Stimulated activated CD4-positive, alpha-beta T cell treated with anti-CD3 and anti-CD28 coated beads, Interleukin-1b, Interleukin-23, amount 100 ng/mL, for 4 hours (primary cell): ENCODE data around the gene GPR158.

Experiments
- DNase-seq, 2 donors: peaks; one replicate each; pipeline ENCODE4 v3.0.0-alpha.2; 2020; ENCODE audit warnings: low read depth in 2 of 2

The GPR158 gene

GRCh38 chr10:25398680-25399079 is 223.9 kb downstream of the GPR158 start:
- no peak for DNase-seq

DNA sequence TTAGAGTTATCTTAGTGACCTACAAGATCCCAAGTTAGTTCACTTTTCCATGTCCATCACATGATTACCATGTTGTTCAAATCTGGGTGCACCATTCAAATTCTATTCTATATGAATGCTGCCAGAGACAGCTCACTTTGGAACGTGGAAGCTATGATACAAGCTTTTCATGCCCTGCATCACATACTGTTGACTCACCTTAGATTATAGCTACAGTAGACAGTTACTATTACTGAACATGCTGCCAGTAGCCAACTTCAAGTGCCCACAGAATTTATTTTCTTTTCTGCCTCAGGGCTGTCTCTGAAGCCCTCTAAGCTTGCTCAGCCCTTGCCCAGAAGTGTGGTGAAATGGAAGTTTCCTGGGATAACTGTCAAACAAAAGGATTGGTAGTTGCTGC is 231.1 kb downstream of the GPR158 start:
- DNase-seq = no peak

DNA sequence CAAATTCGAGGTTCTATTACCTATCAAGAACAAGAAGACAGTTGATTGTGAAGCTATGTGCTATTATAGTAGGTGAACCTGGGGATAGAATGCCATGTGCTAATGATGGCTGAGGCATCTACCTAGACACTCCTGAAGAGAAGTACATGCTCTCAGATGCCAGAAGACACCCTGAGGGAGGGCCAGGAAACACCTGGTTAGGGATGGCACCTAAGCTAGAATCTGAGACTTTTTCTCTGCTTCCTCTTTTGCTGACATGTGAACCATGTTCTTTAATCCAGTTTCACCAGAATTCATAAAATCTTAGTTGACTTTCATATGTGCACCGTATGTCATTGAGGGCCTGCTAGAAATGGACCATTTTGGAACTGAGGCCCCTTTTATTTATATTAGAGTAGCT is 242.8 kb downstream of the GPR158 start:
- no peak for DNase-seq

DNA sequence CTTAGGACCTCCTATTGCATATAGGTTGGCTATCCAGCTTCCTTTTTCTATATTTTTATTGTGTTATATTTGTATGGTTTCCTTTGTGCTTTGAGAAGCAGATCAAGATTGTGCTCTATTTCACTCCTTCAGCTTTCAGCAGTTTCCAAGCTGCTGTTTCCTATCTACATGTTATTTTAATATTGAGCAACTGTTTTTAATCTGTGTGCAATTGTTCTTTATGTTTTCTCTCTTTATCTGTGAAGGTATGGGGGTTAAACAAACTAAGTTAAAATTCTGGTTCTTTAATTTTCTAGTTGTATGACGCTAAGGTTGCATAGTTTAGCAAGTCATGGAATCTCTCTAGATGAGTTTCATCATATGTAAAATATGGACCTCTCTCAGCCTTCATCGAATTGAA is 251.0 kb downstream of the GPR158 start:
- no peak for DNase-seq

GRCh38 chr10:25436431-25436830 is 261.6 kb downstream of the GPR158 start:
- no peak for DNase-seq

- no peak for DNase-seq
Observed at GRCh38 chr10:25441270-25441669, 266.5 kb downstream of the GPR158 start.

DNA sequence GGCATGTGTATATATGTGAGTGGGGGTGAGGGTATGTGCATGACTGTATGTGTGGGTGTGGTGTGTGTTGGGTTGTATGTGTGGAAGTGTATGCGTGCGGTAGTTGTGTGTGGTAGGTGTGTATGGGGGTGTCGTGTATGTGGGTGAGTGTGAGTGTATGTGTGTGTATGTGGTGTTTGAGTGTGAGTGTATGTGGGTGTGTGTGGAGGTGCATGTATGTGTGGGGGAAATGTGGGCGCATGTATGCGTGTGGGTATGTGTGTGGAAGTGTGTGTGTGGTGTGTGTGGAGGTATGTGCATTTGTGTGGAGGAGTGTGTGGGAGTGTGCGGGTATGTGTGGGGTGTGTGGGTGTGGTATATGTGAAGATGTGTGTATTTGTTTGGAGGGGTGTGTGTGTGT is 269.5 kb downstream of the GPR158 start:
- DNase-seq = no peak

- DNase-seq = no peak
Observed at GRCh38 chr10:25451401-25451800, 276.6 kb downstream of the GPR158 start.

GRCh38 chr10:25453619-25454018 is 278.8 kb downstream of the GPR158 start:
- no peak for DNase-seq

GRCh38 chr10:25455980-25456567 is 281.3 kb downstream of the GPR158 start:
- no peak for DNase-seq

DNA sequence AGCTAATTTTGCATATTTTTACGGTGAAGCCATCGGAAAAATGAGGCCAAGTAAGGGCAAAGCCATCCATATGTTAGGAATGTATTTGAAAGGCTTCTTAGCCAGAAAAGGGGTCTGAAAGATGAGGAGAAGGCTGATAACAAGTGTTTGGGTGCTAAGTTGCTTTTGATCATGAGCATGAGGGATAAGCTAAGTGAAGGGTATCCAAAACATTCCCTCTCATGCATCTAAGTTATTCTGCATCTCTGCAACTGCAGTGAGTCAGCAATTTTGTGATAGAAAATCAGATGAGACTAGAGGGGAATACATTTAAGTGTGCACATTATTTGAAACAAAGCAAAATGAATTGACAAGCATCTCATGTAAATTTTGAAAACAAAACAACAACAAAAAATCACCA is 282.8 kb downstream of the GPR158 start:
- no peak for DNase-seq

DNA sequence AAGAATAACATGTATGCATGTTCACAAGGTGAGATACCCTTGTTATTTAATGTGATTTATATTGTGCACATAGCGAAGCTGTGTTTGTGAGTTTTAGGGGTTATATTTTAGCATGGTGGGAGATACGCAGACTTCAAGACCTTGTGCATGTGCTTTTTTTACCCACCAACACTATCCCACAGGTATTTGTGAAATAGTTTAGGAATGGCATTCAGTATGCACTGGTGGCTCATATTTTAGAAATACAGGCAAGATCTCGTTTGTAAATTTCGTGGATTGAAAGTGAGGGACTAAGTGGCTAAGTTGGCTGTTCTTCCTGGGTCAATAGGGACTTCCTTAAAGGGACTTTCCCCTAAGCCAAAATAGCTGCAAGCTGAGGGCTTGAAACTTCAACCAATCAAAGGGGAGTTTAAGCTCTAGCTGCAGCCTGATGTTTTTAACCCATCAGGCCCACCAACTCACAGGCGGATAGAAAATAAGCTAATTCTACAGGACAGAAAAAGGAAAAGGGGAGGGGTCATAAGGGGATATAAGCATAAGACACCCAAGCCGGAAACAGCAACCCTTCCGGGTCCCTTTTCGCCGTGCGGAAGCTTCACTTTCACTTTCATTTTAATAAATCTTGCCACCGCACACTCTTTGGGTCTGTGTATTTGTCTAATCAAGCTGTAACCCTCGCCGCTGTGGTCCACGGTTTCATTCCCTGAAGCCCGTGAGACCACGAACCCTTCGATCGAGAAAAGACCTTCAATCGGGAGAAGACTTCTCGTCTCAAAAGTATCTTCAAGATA is 291.0 kb downstream of the GPR158 start:
- no peak for DNase-seq

DNA sequence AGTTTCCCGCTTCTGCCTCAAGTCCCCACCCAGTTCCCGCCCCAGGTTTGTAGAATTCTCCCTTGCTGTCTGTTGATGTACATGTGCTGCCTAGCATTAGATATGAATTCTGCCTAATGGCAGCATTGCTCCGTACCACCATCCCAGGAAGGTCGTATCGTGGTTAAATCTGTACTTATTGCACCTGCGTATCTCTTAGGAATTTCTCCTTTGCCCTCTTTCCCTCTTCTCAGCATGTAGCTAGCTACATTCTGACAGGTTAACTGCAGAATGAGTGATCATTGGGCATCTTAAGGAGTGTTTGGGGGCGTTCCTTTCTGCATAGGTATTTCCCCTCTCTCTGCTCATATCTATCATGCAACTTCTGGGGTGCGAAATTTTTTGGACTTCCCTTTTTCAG is 293.1 kb downstream of the GPR158 start:
- DNase-seq = no peak

DNA sequence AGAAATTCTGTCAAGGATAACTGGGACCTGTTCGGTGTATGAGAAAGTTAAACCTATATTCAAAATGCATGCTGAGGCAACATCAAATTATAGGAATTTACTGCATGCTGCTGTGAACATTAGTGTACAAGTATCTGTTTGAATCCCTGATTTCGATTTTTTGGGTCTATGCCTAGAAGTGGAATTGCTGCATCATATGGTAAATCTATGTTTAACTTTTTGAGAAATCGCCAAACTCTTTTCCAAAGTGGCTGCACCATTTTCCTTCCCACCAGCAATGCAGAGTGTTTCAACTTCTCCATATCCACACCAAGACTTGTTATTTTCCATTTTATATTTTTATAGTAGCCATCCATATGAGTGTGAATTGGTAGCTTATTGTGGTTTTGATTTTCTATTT is 306.7 kb downstream of the GPR158 start:
- no peak for DNase-seq

DNA sequence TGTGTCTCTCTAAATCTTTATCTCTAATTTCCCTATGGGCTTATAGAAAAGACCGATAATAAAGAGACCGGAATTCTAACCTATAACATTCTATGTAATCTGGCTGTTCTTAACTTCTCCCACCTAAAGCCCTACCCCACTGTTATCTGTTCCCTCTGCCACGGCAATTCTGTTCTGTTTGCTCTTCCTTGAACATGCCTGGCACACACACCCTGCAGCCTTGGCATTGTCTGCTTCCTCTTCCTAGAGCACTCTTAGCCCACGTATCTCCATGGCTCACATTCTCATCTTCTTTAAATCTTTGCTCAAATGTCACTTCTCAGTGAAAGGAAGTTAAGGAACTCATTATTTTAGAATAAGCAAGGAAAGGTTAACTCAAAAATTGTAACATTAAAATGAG is 309.2 kb downstream of the GPR158 start:
- no peak for DNase-seq

DNA sequence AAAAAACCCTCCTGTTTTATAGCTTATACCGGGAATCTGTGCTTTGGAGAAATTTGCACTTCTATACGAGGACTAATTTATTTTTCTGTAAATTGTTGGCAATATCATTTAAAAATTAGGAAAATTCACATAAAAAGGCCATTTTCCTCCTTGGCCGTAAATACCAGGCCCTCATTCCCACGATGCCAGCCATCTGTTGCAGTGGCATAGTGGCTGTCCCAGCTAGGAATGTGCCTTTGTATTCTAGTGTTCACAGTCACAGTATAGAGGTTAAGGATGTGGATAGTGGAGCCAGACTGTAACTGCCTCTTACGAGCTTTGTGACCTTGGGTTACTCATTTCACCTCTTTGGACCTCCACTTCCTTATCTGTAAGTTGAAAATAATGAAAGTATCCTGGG is 312.5 kb downstream of the GPR158 start:
- no peak for DNase-seq

- no peak for DNase-seq
Observed at GRCh38 chr10:25492040-25492439, 317.2 kb downstream of the GPR158 start.

GRCh38 chr10:25492680-25493079 is 317.9 kb downstream of the GPR158 start:
- no peak for DNase-seq

GRCh38 chr10:25493122-25493893 is 318.5 kb downstream of the GPR158 start:
- DNase-seq = no peak

DNA sequence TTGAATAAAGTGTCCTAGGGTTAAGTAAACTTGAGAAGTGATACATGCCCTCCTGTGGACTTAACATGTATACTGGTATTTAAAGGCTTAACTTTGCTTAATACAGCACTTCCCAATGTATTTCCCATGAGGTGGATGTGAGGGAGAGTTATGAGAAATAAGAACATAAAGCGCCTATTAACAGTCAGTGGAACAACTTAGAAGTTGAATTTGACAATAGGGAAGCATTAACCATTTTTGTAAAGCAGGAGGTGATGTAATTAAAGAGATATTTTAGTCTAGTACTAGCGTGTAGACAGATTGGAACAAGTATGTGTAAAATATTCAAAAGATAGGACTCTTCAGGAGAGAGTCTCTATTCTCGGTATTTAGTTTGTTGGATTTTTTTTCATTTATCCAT is 322.4 kb downstream of the GPR158 start:
- DNase-seq = no peak

DNA sequence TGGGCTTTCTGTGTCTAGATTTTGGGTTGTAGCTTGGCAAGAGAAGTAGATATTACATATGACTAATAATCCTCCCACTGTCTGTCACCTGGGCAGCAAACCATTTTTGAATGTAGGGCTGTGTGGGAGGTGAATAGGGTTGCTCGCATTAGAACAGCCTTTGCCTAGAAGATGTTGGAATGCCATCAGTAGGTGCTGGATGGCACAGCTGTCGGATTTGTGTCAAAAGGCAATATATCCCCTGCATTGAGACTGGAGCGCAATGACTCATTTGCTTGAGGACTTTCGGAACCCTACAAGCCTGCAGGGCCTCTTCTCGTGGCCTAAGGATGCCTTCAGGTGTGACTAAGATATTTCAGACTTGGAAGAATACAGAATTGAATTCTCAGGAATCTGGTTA is 323.8 kb downstream of the GPR158 start:
- no peak for DNase-seq

GRCh38 chr10:25501912-25502311 is 327.1 kb downstream of the GPR158 start:
- no peak for DNase-seq

DNA sequence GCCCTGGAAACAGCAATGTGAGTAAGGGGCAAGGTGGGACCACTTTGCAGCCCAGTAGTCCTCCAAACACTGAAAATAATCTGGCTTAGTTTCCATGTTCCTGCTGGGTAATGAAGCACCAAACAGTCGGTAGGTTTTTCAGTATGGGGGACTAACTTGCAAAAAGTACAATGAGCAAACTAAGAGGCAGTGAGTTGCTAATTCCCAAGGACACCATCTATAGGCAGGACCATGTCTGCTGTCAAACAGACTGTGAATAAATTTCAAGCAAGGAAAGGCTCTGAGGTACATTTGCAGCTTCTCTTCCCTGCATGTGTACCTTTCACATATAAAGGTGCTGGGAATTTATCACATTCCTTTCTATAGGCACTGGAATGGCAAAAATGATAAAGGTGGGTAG is 327.7 kb downstream of the GPR158 start:
- DNase-seq = no peak
